Measurements from ENCODE around the gene FAM177A1. TPM values are rescaled to one million over a fixed set of nuclear protein-coding genes. Genes with fewer than 3 reads are reported as not detected.
A peak's percentile ranks its signal among the peaks of the same experiment; 100 is the strongest.

The FAM177A1 gene
- total and polyA plus RNA-seq, 2 of the 13 experiments (the other 11 are each of a cell fraction or from before 2014, with no cell fraction given) = 72.9 to 119 TPM

DNA sequence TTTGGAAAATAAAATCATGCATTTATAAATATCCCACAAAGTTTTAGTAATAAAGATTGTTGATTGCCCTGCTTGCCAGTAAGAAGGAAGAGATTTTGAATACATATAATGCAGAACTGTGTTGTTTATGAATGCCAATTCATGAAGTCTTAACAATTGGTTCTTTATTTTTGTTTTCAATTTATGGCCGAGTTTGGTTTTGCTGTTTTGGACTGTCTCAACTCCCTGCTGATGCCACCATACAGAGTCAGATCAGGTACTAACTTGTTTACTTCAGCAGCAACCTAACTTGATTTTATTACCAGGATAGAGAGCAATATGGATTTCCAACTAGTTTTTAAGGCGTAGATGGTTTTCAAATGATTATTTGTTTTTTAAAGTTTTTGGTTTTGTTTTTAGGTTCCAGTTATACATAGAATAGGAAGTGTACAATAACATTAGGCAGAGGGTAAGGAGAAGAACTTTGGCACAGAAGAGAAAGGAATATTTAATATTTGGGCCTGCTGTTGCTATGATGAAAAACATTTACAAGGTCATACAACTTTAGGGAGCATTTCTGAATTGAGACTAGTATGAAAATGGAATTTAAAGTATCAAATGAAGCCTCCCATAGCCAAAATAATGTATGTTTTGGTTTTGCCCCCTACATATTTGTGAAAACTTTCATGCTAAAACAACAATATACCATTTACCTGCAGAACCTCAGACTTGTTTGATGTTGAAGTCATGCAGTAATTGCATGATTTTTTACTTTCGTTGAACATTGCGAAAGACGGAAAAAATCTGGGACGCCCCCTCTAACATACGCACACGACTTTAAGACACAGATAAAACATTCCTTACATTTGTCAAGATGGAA is 904 bp upstream of the FAM177A1 start (continued):
- TF ChIP-seq HNF4G (IDR thresholded peaks at IDR 0.05; ENCODE audit: borderline replicate concordance, low read depth, low read length) (no peak), HNF4G (CRISPR knock-in tag; IDR thresholded peaks at IDR 0.05; ENCODE audit: borderline replicate concordance, low read depth) (no peak), CEBPG (CRISPR knock-in tag; IDR thresholded peaks at IDR 0.05) (peak; percentile 69), ZNF577 (CRISPR knock-in tag; IDR thresholded peaks at IDR 0.05; ENCODE audit: borderline replicate concordance, low read depth) (0 out of 2 replicates have a peak, but pooled peaks have one; percentile 32), KDM5A (IDR thresholded peaks at IDR 0.05; ENCODE audit: borderline replicate concordance, low read length) (no peak), ZNF570 (CRISPR knock-in tag; IDR thresholded peaks at IDR 0.05; ENCODE audit: borderline replicate concordance) (0 out of 2 replicates have a peak, but pooled peaks have one; percentile 52), HCFC1 (IDR thresholded peaks at IDR 0.05; ENCODE audit: low read depth, low read length) (no peak), GATA4 (IDR thresholded peaks at IDR 0.05; ENCODE audit: borderline replicate concordance, low read depth) (0 out of 2 replicates have a peak, but pooled peaks have one; percentile 32), PAWR (CRISPR knock-in tag; IDR thresholded peaks at IDR 0.05; ENCODE audit: borderline replicate concordance) (0 out of 2 replicates have a peak, but pooled peaks have one; percentile 1), ZNF383 (CRISPR knock-in tag; IDR thresholded peaks at IDR 0.05; ENCODE audit: borderline replicate concordance) (peak; percentile 84; the same call in 1 of the 2 replicates), ZNF160 (CRISPR knock-in tag; IDR thresholded peaks at IDR 0.05) (no peak)
- TF ChIP-seq, protein P1, sequence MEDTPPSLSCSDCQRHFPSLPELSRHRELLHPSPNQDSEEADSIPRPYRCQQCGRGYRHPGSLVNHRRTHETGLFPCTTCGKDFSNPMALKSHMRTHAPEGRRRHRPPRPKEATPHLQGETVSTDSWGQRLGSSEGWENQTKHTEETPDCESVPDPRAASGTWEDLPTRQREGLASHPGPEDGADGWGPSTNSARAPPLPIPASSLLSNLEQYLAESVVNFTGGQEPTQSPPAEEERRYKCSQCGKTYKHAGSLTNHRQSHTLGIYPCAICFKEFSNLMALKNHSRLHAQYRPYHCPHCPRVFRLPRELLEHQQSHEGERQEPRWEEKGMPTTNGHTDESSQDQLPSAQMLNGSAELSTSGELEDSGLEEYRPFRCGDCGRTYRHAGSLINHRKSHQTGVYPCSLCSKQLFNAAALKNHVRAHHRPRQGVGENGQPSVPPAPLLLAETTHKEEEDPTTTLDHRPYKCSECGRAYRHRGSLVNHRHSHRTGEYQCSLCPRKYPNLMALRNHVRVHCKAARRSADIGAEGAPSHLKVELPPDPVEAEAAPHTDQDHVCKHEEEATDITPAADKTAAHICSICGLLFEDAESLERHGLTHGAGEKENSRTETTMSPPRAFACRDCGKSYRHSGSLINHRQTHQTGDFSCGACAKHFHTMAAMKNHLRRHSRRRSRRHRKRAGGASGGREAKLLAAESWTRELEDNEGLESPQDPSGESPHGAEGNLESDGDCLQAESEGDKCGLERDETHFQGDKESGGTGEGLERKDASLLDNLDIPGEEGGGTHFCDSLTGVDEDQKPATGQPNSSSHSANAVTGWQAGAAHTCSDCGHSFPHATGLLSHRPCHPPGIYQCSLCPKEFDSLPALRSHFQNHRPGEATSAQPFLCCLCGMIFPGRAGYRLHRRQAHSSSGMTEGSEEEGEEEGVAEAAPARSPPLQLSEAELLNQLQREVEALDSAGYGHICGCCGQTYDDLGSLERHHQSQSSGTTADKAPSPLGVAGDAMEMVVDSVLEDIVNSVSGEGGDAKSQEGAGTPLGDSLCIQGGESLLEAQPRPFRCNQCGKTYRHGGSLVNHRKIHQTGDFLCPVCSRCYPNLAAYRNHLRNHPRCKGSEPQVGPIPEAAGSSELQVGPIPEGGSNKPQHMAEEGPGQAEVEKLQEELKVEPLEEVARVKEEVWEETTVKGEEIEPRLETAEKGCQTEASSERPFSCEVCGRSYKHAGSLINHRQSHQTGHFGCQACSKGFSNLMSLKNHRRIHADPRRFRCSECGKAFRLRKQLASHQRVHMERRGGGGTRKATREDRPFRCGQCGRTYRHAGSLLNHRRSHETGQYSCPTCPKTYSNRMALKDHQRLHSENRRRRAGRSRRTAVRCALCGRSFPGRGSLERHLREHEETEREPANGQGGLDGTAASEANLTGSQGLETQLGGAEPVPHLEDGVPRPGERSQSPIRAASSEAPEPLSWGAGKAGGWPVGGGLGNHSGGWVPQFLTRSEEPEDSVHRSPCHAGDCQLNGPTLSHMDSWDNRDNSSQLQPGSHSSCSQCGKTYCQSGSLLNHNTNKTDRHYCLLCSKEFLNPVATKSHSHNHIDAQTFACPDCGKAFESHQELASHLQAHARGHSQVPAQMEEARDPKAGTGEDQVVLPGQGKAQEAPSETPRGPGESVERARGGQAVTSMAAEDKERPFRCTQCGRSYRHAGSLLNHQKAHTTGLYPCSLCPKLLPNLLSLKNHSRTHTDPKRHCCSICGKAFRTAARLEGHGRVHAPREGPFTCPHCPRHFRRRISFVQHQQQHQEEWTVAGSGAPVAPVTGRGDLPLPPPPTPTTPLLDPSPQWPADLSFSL (CRISPR knock-in tag; IDR thresholded peaks at IDR 0.05) = no peak
- TF ChIP-seq, protein P2, sequence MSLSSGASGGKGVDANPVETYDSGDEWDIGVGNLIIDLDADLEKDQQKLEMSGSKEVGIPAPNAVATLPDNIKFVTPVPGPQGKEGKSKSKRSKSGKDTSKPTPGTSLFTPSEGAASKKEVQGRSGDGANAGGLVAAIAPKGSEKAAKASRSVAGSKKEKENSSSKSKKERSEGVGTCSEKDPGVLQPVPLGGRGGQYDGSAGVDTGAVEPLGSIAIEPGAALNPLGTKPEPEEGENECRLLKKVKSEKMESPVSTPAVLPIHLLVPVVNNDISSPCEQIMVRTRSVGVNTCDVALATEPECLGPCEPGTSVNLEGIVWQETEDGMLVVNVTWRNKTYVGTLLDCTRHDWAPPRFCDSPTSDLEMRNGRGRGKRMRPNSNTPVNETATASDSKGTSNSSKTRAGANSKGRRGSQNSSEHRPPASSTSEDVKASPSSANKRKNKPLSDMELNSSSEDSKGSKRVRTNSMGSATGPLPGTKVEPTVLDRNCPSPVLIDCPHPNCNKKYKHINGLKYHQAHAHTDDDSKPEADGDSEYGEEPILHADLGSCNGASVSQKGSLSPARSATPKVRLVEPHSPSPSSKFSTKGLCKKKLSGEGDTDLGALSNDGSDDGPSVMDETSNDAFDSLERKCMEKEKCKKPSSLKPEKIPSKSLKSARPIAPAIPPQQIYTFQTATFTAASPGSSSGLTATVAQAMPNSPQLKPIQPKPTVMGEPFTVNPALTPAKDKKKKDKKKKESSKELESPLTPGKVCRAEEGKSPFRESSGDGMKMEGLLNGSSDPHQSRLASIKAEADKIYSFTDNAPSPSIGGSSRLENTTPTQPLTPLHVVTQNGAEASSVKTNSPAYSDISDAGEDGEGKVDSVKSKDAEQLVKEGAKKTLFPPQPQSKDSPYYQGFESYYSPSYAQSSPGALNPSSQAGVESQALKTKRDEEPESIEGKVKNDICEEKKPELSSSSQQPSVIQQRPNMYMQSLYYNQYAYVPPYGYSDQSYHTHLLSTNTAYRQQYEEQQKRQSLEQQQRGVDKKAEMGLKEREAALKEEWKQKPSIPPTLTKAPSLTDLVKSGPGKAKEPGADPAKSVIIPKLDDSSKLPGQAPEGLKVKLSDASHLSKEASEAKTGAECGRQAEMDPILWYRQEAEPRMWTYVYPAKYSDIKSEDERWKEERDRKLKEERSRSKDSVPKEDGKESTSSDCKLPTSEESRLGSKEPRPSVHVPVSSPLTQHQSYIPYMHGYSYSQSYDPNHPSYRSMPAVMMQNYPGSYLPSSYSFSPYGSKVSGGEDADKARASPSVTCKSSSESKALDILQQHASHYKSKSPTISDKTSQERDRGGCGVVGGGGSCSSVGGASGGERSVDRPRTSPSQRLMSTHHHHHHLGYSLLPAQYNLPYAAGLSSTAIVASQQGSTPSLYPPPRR (CRISPR knock-in tag; IDR thresholded peaks at IDR 0.05; ENCODE audit: borderline replicate concordance) = peak; percentile 48; the same call in 1 of the 2 replicates
- TF ChIP-seq, protein P3, sequence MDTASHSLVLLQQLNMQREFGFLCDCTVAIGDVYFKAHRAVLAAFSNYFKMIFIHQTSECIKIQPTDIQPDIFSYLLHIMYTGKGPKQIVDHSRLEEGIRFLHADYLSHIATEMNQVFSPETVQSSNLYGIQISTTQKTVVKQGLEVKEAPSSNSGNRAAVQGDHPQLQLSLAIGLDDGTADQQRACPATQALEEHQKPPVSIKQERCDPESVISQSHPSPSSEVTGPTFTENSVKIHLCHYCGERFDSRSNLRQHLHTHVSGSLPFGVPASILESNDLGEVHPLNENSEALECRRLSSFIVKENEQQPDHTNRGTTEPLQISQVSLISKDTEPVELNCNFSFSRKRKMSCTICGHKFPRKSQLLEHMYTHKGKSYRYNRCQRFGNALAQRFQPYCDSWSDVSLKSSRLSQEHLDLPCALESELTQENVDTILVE (CRISPR knock-in tag; IDR thresholded peaks at IDR 0.05) = no peak
- TF ChIP-seq, protein P4, sequence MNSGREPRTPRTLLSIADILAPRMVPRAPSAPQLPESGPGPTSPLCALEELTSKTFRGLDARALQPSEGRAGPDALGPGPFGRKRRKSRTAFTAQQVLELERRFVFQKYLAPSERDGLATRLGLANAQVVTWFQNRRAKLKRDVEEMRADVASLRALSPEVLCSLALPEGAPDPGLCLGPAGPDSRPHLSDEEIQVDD (CRISPR knock-in tag; IDR thresholded peaks at IDR 0.05; ENCODE audit: borderline replicate concordance) = no peak
